Thyroid gland (tissue), 4 donors: ENCODE data around the gene FMN1. TPM values are rescaled to one million over a fixed set of nuclear protein-coding genes. Genes with fewer than 3 reads are reported as not detected.
A peak's percentile ranks its signal among the peaks of the same experiment; 100 is the strongest.

Experiments
- DNase-seq, 2 donors: peaks; one replicate each; pipeline ENCODE4 v3.0.0-alpha.2; 2019
- H3K27ac ChIP-seq, 3 donors: fragments of 200-600 bp; sonication (generic); 1 replicate in 2 of 3; 2 replicates in 1 of 3; pipeline ENCODE4 v1.5.1; 2016 to 2019; ENCODE audit warnings: mild to moderate bottlenecking in 1 of 3, moderate library complexity in 1 of 3
- H3K27me3 ChIP-seq: fragments of 200-600 bp; sonication (generic); one replicate; pipeline ENCODE4 v1.5.1; 2019
- H3K36me3 ChIP-seq, 2 donors: fragments of 200-600 bp; sonication (generic); one replicate each; pipeline ENCODE4 v1.5.1; 2016 to 2019
- H3K4me1 ChIP-seq, 2 donors: fragments of 200-600 bp; sonication (generic); one replicate each; pipeline ENCODE4 v1.5.1; 2017 to 2019
- H3K4me3 ChIP-seq, 3 donors: fragments of 200-600 bp; sonication (generic); replicated peaks in 1 of 3; 1 replicate in 2 of 3; 2 replicates in 1 of 3; pipeline ENCODE4 v1.5.1; 2016; ENCODE audit warnings: mild to moderate bottlenecking in 1 of 3
- H3K9me3 ChIP-seq: fragments of 200-600 bp; sonication (generic); one replicate; pipeline ENCODE4 v1.5.1; 2017
- POLR2A ChIP-seq, 2 donors: fragments of 450-650 bp; IDR thresholded peaks; one replicate each; pipeline ENCODE4 v1.6.1; 2017; ENCODE audit warnings: antibody characterized with exemption in 2 of 2, mild to moderate bottlenecking in 2 of 2, moderate library complexity in 1 of 2
- WGBS, 2 donors: methylation state at CpG; one replicate each; pipeline ENCODE4 v1.1.5; 2017; 5-methylcytosine and 5-hydroxymethylcytosine counted together
- intact Hi-C: fragments of 100-400 bp; cut with DNase I; formaldehyde crosslinking; loops from one replicate; pipeline ENCODE4 v1.15.1; 2023
- total RNA-seq, 4 donors: library from RNA; depleted of rRNA; stranded (reverse); fragments of >200 nt; gene quantifications; one replicate each; pipeline ENCODE4 v1.2.3, GENCODE V29; 2016
- TF ChIP-seq, protein P1 (sequence below), 6 experiments: fragments of 200-600 bp in 3 of 6; fragments of 450-650 bp in 3 of 6; sonication (generic) in 3 of 6; IDR thresholded peaks; one replicate each; pipeline ENCODE4 v1.5.1; 2016 to 2019; ENCODE audit warnings: antibody characterized with exemption in 6 of 6, mild to moderate bottlenecking in 2 of 6, inconsistent platforms in 1 of 6, moderate library complexity in 1 of 6

FMN1 gene
- total RNA-seq, 4 donors from 2014 or later = 13.8 to 28.3 (median 22.5) TPM

GRCh38 chr15:33206366-33206765 is 11.9 kb upstream of the FMN1 start:
- H3K27ac ChIP-seq = no peak overlapping the region

GRCh38 chr15:33204926-33205325 is 10.4 kb upstream of the FMN1 start:
- no peaks in the 10 kb centered on the region for H3K9me3 ChIP-seq
- no peaks in the 10 kb centered on the region for H3K4me1 ChIP-seq
- H3K27me3 ChIP-seq = no peaks in the 10 kb centered on the region
- no peak for DNase-seq
- H3K4me3 ChIP-seq = no peak overlapping the region
- no peak overlapping the region for H3K27ac ChIP-seq
- H3K36me3 ChIP-seq = no peaks in the 10 kb centered on the region
- 65 to 79% methylated on average over 3 of the region's 3 CpGs for WGBS, 2 donors
- intact Hi-C loops = no loop called here
- no peak for TF ChIP-seq POLR2A (IDR thresholded peaks at IDR 0.05)
- TF ChIP-seq, protein P1, sequence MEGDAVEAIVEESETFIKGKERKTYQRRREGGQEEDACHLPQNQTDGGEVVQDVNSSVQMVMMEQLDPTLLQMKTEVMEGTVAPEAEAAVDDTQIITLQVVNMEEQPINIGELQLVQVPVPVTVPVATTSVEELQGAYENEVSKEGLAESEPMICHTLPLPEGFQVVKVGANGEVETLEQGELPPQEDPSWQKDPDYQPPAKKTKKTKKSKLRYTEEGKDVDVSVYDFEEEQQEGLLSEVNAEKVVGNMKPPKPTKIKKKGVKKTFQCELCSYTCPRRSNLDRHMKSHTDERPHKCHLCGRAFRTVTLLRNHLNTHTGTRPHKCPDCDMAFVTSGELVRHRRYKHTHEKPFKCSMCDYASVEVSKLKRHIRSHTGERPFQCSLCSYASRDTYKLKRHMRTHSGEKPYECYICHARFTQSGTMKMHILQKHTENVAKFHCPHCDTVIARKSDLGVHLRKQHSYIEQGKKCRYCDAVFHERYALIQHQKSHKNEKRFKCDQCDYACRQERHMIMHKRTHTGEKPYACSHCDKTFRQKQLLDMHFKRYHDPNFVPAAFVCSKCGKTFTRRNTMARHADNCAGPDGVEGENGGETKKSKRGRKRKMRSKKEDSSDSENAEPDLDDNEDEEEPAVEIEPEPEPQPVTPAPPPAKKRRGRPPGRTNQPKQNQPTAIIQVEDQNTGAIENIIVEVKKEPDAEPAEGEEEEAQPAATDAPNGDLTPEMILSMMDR (IDR thresholded peaks at IDR 0.05) = no peak

More at GRCh38 chr15:33206366-33206765, 11.9 kb upstream of the FMN1 start:
- TF ChIP-seq, protein P1 (IDR thresholded peaks at IDR 0.05) = no peak
- TF ChIP-seq POLR2A (IDR thresholded peaks at IDR 0.05) = no peak
- intact Hi-C loops = no loop called here
- 60 to 69% methylated on average over 3 of the region's 3 CpGs for WGBS, 2 donors
- H3K27me3 ChIP-seq = no peaks in the 10 kb centered on the region
- no peaks in the 10 kb centered on the region for H3K9me3 ChIP-seq
- no peak overlapping the region for H3K4me3 ChIP-seq
- H3K4me1 ChIP-seq = no peaks in the 10 kb centered on the region
- no peaks in the 10 kb centered on the region for H3K36me3 ChIP-seq
- no peak for DNase-seq

DNA sequence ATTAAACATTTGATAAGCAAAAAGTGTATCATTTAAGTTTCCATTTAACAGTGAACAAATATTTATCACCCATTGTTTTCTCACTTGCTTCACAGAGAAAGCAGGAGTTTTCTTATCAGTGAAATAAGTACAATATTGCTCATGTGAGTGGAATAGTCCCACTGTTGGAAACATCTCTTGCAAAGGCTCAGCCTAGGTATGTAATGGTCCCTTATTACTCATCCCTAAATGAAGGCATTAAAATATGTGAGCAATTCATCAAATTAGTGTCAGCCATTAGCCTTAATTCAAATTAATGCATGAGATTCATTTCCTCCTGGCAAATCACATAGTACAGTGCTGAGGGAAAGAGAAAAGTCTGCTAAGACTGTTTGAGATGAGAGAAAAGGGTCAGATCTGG is 9.6 kb upstream of the FMN1 start:
- TF ChIP-seq POLR2A (IDR thresholded peaks at IDR 0.05) = no peak
- TF ChIP-seq, protein P1 (IDR thresholded peaks at IDR 0.05) = no peak
- Histone ChIP-seq H3K4me3 (no peak overlapping the region), H3K4me1 (no peaks in the 10 kb centered on the region), H3K27ac (no peak overlapping the region), H3K9me3 (no peaks in the 10 kb centered on the region), H3K36me3 (no peaks in the 10 kb centered on the region), H3K27me3 (no peaks in the 10 kb centered on the region)
- no peak for DNase-seq
- intact Hi-C loops = no loop called here

GRCh38 chr15:33201491-33202231 is 7.1 kb upstream of the FMN1 start:
- no peak for TF ChIP-seq POLR2A (IDR thresholded peaks at IDR 0.05)
- peak; percentile 13 to 16 for DNase-seq
- H3K9me3 ChIP-seq = no peaks in the 10 kb centered on the region
- no peaks in the 10 kb centered on the region for H3K27me3 ChIP-seq
- no peak overlapping the region for H3K27ac ChIP-seq
- H3K36me3 ChIP-seq = no peaks in the 10 kb centered on the region
- no peak overlapping the region for H3K4me3 ChIP-seq
- H3K4me1 ChIP-seq = no peaks in the 10 kb centered on the region
- WGBS, 2 donors = 43 to 64% methylated on average over 9 of the region's 9 CpGs
- intact Hi-C loops = no loop called here

DNA sequence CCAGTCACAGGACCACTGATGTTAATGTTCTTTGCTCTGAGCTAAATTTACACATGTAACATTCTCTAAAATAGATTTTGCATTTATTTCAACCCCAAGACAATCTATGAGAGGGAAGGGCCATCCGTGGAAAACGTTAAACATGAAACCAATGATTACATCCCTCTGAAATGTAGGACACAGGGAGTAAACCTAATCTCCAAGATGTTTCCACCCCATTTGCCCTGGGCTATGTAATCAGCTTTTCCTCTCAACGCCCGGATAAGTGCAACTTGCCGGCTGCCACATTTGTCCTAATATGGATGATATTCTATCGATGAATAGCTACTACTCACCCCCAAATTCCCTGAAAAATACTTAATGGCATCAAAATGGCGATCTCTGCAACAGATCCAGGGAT is 6.4 kb upstream of the FMN1 start:
- no peak for TF ChIP-seq POLR2A (IDR thresholded peaks at IDR 0.05)
- TF ChIP-seq, protein P1 (IDR thresholded peaks at IDR 0.05) = no peak
- Histone ChIP-seq H3K4me3 (no peak overlapping the region), H3K27ac (no peak overlapping the region), H3K36me3 (no peaks in the 10 kb centered on the region), H3K9me3 (no peaks in the 10 kb centered on the region), H3K27me3 (no peaks in the 10 kb centered on the region), H3K4me1 (no peaks in the 10 kb centered on the region)
- intact Hi-C loops = no loop called here
- no peak for DNase-seq
- WGBS, 2 donors = 82 to 86% methylated on average over 7 of the region's 7 CpGs
